ENCODE results near the gene DCLK1.

Gene DCLK1

DNA sequence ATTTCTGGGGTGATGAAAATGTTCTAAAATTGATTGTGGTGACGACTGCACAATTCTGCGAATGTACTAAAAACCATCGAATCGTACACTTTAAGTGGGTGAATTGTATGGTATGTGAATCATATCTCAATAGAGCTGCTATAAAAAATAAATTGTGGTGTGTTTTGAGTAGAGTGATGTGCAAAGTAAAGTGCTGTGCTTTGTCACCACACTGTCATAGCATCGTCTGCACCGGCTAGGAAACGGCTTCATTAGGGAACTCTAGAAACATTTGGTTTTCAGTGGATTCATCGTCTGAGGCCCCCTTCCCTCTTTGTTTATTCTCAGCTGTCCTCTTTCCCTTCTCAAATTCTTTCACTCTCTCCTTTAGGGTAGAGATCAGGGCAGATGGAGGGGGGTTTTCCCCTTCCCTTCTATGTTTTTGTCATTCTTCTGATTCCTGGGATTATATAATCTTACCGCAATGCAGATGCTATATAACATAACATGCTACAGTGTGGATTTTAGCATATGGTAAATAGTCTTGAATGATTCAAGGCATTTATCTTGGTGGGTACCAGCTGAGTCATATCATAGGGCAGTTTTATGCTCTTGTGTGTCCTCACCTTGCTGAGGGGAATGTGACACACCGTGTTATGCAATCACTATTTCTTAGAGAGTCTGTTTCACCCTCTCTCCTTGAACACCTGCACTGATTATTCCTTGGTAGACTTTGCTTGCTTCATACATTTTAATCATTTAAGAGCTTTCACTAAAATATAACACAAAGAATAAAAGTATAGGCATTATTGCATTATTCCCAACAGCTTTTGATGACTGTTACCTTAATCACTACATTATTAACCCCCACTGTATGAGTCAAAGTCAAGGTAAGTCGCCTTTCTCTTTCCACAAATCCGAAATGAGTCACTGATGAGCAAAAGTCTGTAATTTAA, 239.4 kb downstream of the DCLK1 start:
- TF ChIP-seq, protein P1, sequence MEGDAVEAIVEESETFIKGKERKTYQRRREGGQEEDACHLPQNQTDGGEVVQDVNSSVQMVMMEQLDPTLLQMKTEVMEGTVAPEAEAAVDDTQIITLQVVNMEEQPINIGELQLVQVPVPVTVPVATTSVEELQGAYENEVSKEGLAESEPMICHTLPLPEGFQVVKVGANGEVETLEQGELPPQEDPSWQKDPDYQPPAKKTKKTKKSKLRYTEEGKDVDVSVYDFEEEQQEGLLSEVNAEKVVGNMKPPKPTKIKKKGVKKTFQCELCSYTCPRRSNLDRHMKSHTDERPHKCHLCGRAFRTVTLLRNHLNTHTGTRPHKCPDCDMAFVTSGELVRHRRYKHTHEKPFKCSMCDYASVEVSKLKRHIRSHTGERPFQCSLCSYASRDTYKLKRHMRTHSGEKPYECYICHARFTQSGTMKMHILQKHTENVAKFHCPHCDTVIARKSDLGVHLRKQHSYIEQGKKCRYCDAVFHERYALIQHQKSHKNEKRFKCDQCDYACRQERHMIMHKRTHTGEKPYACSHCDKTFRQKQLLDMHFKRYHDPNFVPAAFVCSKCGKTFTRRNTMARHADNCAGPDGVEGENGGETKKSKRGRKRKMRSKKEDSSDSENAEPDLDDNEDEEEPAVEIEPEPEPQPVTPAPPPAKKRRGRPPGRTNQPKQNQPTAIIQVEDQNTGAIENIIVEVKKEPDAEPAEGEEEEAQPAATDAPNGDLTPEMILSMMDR (IDR thresholded peaks at IDR 0.05; ENCODE audit: insufficient read depth, missing control alignments), result no peak
- DNase-seq (ENCODE audit: insufficient read length, low spot score) (no peak), FAIRE-seq (no peak)

DNA sequence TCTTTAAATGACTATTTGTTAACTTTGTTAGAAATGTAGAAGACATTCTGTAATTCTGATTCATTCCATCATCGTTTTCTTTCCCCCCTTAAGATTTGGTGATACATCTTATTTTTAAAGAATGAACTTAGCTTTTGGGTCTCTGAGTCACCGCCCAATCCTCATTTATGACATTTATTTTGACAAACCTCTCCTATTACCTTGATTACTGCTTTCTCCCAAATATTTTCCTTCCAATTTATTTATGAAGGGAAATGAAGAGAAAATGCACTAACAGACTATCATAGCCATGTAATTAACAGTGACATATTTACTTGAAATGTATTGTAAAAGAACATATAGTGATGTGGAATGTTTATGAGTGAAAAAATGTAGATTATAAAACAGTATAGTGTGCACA, 241.6 kb downstream of the DCLK1 start:
- DNase-seq (ENCODE audit: insufficient read length, low spot score), result no peak
- TF ChIP-seq, protein P1 (IDR thresholded peaks at IDR 0.05; ENCODE audit: insufficient read depth, missing control alignments), result no peak
- FAIRE-seq, result no peak

DNA sequence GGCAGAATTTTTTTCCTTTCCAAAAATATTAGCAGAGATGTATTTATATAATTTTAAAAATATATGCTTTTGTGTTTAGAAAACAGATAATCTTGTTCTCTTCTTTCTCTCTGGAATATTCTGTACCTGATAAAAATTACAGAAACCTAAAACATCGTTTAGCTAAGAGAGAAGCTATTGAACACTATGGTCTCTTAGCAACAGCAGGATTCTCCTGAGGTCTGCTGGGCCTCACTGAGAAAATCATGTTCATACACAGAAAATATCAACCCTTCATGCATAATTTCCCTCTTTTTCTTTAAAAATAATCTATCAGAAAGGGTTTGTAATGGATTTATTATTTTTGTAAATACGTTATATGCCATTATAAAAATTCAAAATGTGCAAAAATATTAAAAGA, 242.2 kb downstream of the DCLK1 start:
- TF ChIP-seq, protein P1 (IDR thresholded peaks at IDR 0.05; ENCODE audit: insufficient read depth, missing control alignments), result no peak
- FAIRE-seq, result no peak
- DNase-seq (ENCODE audit: insufficient read length, low spot score), result no peak

DNA sequence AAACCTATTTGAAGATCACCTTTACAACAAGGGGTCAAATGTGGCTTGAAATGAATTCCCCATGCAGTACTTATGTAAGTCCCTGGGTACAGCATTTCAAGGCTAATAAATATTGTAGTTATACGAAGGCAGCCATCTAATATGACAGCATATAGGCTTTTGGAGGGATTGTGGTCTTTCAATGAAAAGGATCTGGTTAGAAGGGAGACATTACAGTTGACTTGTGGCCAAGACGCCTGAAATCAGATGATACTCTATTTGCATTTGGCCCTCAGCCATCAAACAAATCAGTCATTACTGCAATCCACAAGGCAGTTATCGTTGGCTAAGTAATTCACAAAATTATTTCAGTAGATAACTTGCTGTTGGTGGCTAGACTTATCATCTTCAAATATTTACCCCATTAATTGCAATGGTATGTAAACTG, 242.7 kb downstream of the DCLK1 start:
- TF ChIP-seq, protein P1 (IDR thresholded peaks at IDR 0.05; ENCODE audit: insufficient read depth, missing control alignments), result no peak
- no peak for DNase-seq (ENCODE audit: insufficient read length, low spot score)
- no peak for FAIRE-seq

DNA sequence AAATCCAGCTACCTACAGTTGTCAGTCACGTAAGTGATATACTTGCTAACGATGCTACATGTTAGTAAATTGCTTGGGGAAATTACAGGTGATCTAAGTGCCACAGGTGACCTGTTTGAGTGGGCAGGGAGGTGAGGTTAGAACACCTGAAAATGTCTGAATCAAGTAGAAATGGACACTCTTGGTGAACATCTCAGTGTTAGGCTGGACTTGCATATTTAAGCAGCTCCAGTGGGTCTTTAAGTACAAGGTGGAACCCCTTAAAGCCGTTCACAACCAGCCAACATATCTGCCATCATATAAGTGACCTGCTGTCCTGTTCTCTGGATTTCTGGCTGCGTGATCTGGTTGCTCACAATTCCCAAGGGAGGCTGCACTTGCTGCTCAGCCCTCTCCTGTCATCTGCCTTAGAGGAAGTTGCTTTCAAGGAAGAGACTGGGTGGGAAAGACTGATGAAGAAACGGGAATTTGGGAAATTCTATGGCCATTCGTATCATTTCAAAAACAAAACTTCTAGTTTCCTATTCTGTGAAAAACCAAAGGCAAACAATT, 244.0 kb downstream of the DCLK1 start:
- no peak for DNase-seq (ENCODE audit: insufficient read length, low spot score)
- TF ChIP-seq, protein P1 (IDR thresholded peaks at IDR 0.05; ENCODE audit: insufficient read depth, missing control alignments), result no peak
- no peak for FAIRE-seq

DNA sequence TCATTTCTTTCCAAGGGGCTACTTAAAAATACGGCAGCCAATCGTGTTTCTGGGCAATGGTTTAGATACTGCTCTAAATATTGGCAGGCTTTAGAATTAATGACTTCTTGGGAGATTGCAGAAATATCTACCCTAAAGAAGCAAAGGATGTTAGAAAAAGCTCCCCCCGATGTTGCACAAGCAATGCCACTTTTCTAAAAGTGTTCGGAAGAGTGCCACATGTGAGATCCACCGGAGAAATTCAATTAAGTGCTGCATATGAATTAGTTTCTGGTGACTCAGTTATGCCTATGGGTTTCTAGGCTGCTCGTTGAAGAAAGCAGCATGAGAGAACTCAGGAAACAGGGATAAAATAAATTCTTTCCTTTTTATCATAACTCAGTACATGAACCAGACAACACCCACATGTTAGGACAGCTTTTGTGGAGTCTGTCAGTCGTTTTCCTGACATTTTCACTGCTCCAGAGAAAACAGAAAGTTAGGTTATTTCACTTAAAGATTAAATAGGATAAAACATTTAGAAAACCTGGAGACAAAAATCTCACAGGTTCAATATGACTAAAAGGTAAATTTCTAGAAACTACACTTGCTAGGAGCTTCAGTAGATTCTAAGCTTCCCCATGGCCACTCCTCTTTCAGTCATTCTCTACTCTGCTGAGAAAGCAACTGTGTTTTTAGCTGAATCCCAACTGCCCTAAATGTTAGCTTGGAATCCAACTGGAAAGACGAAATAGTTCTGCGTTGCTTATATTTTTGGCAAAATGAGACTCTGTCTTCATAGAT, 244.7 kb downstream of the DCLK1 start:
- DNase-seq (ENCODE audit: insufficient read length, low spot score), result no peak
- TF ChIP-seq, protein P1 (IDR thresholded peaks at IDR 0.05; ENCODE audit: insufficient read depth, missing control alignments), result no peak
- no peak for FAIRE-seq

Measured in D721Med (cell line).